NB4 (cell line): ENCODE measurements around the gene MYO10.

ENCODE experiments used
- DNase-seq: peaks from one replicate; pipeline ENCODE4 v3.0.0; 2010; ENCODE audit warnings: low read depth
- H3K4me3 ChIP-seq: one replicate; pipeline ENCODE4 v1.5.1; 2011; ENCODE audit warnings: mild to moderate bottlenecking, low read depth, low read length, moderate library complexity
- MAX ChIP-seq: IDR thresholded peaks from 2 replicates; pipeline ENCODE4 v1.6.1; 2011; ENCODE audit warnings: low read depth, low read length
- MYC ChIP-seq: IDR thresholded peaks from 2 replicates; pipeline ENCODE4 v1.6.1; 2011; ENCODE audit warnings: low read depth, low read length
- POLR2A ChIP-seq: IDR thresholded peaks from 2 replicates; pipeline ENCODE4 v1.6.1; 2011; ENCODE audit warnings: mild to moderate bottlenecking; ENCODE audit not compliant: insufficient read length; ENCODE audit errors: extremely low read depth
- TF ChIP-seq, protein P1 (sequence below): IDR thresholded peaks from one replicate; pipeline ENCODE4 v1.5.1; 2012; ENCODE audit warnings: low read depth, low read length

MYO10 gene

DNA sequence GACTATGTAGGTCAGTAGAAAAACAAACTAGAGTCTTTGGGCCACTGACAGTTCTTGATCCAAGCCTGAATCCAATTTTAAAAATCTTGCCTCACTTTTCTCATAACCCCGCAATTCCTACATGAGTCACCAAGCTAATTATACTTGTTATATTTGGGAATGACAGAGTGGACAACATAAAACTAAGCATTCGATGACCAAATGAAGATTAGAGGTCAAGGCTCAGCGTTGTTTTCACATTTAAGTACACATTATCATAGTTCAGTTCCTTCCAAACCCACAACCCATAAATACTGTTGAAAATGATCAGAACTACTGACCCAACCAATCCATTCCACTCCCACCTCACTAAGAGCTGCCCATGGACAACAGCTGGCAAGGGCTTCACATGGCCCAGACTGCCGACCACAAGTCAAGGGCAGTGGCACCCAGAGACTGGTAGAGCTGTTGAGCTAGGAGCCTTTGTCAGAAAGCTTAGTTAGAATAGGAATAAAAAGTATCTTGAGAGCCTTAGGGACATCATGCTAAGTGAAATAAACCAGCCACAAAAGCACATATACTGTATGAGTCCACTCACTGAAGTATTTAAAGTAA lies 64.2 kb downstream of the MYO10 start:
- TF ChIP-seq MAX: no peak
- TF ChIP-seq POLR2A: no peak
- TF ChIP-seq MYC: no peak
- TF ChIP-seq, protein P1, sequence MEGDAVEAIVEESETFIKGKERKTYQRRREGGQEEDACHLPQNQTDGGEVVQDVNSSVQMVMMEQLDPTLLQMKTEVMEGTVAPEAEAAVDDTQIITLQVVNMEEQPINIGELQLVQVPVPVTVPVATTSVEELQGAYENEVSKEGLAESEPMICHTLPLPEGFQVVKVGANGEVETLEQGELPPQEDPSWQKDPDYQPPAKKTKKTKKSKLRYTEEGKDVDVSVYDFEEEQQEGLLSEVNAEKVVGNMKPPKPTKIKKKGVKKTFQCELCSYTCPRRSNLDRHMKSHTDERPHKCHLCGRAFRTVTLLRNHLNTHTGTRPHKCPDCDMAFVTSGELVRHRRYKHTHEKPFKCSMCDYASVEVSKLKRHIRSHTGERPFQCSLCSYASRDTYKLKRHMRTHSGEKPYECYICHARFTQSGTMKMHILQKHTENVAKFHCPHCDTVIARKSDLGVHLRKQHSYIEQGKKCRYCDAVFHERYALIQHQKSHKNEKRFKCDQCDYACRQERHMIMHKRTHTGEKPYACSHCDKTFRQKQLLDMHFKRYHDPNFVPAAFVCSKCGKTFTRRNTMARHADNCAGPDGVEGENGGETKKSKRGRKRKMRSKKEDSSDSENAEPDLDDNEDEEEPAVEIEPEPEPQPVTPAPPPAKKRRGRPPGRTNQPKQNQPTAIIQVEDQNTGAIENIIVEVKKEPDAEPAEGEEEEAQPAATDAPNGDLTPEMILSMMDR: no peak
- no peak for DNase-seq
- no peak overlapping the region for H3K4me3 ChIP-seq

- no peak for DNase-seq
- no peak overlapping the region for H3K4me3 ChIP-seq
- TF ChIP-seq MAX: no peak
- TF ChIP-seq, protein P1: no peak
- TF ChIP-seq POLR2A: no peak
- no peak for TF ChIP-seq MYC
Measured at GRCh38 chr5:16870878-16871277, 65.2 kb downstream of the MYO10 start.

- DNase-seq: no peak
- no peak overlapping the region for H3K4me3 ChIP-seq
- TF ChIP-seq MAX (no peak), MYC (no peak)
Measured at GRCh38 chr5:16869821-16870796, 66.0 kb downstream of the MYO10 start.

DNA sequence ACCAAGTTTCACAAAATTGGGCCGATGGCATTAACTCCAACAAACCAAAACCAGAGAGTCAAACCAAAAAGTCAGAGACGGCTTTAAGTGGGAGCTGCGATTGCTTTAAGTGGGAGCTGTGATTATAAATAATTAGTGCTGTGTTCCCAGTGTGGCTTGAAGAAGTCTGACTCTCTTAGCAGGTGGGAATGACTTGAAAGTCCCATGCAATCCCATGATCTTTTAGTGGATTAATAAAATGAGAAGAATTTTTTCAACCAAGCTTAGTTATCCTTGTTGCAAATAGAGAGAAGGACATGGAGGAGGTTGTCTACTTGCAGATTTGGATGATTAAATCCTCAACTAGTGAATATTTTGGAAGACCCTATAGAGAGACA lies 68.5 kb downstream of the MYO10 start:
- H3K4me3 ChIP-seq: no peak overlapping the region
- no peak for DNase-seq
- TF ChIP-seq MAX (no peak), POLR2A (no peak), MYC (no peak)
- TF ChIP-seq, protein P1: no peak

- TF ChIP-seq MAX (no peak), POLR2A (no peak)
Measured at GRCh38 chr5:16866795-16867576, 69.1 kb downstream of the MYO10 start.

GRCh38 chr5:16866273-16866672 lies 69.8 kb downstream of the MYO10 start:
- no peak overlapping the region for H3K4me3 ChIP-seq
- DNase-seq: no peak
- no peak for TF ChIP-seq MYC
- TF ChIP-seq POLR2A: no peak
- TF ChIP-seq, protein P1: no peak
- TF ChIP-seq MAX: no peak

More at GRCh38 chr5:16866795-16867576, 69.1 kb downstream of the MYO10 start:
- no peak overlapping the region for H3K4me3 ChIP-seq
- no peak for DNase-seq
